Measurements from ENCODE around the gene MKNK2. TPM values are rescaled to one million over a fixed set of nuclear protein-coding genes. Genes with fewer than 3 reads are reported as not detected.

MKNK2 gene
- total RNA-seq, 1 donor from 2014 or later, result 147 TPM

DNA sequence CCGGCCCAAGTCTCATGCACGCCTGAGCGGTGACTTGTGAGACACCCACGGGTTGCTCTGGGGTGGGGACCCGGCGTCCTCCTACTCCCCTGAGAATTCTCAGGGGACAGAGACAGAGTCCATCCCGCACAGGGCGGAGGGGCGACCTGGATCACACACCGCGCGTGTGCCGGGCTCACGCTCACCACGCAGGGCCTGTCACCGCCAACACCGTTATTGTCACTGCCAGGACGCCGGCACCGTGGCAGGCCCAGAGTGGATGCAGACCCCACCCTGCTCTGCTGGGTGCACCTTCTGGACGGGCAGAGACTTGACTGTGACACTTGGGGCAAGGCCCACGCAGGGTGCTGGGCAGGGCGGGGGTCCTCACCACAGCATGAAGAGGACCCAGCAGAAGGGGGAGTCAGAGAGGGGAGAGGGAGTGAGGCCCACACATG is 28.8 kb upstream of the MKNK2 start:
- DNase-seq, result no peak

DNA sequence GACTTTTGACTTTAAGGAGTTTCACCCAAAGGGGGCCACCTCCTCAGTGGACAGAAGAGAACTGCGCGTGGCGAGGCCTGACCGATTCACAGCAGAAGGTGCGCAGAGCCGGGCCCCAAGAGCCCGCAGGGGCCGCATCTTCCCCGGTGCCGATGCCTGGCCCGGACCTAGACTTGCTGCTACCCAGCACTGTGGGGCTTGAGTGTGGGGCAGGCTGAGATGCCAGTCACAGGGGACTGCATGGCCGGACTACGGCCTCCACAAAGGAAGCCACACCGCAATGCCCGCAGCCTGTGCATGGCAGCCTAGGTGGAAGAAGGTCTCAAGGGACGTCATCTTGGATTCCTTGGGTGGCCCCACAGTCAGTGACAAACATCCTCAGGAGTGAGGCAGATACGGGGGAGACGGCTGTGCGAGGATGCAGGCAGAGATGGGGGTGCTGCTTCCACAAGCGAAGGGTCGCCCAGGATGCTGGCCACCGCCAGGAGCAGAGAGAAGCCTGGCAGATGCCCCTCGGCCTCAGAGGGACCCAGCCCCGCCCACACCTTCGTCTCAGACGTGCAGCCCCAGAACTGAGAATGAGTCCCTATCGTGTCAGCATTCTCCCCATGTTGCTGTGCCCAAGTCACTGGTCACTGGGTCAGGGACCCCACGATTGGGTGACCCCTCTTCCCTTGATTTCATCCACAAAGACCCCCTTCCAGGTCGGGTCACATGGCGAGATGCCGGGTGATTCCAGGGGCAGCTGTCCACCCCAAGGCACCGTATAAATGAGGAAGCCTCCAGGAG is 28.2 kb upstream of the MKNK2 start:
- no peak for DNase-seq

DNA sequence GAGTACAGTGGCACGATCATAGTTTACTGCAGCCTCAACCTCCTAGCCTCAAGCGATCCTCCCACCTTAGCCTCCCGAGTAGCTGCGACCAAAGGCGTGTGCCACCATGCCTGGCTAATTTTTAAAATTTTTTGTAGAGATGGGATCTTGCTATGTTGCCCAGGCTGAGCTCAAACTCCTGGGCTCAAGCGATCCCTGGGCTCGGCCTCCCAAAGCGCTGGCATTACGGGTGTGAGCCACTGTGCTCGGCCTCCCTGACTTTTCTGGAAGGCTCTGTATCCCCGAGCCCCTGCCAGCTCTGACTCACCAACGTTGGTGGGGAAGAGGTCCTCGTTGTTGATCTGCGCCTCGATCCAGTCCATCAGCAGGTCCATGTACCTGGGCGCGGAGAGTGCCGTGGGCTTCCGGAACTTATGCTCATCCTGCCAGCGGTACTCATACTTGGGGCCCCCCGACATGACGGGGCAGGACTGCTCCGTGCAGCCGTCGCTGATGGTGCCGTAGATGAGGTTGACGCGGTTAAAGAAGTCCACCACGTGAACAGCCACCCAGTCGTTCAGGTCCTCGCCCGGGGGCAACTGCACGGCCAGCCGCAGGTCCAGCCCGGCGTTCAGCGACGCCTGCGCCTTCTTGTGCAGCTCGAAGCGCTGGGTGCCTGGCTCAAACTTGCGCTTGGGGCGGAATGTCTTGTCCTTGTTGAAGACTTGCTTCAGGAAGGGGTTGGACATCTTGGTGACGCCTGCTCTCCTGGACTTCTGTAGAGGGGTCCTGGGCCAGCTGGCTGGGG is 27.0 kb upstream of the MKNK2 start:
- no peak for DNase-seq

DNA sequence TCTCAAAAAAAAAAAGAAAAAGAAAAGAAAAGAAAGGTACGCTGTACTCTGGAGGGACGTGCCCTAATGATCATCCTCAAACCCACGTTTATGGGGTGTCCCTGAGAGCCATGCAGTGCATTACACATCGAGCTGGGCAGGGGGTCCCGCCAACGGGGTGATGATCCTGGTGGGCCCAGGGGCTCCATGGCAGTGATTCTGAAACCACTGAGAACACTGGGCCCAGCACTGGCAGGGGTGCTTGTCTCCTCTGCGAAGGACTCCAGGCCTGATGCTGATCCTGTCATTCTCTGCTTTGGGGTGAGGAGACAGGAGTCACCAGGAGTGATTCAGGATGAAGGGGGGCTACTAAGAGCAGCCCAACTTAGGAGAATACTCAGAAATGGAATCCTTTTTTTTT is 26.4 kb upstream of the MKNK2 start:
- no peak for DNase-seq

DNA sequence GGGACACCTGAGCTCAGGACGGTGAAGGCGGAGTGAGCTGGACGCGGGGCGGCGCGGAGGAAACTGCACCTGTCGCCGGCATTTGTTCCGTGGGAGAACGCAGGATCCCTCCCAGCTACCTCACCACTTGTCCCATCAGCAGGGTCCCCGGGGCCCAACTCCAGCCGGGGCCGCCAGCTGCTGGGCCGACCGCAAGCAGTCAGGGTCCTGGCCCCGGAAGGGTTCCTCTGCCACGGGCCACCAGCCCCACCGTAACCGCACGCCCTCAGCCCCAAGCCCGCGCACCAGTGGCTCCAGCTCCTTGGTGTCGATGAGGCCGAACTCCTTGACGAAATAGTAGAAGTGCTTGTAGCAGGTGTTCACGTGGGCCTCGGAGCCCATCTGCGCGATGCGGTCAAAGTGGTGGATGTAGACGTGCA is 25.5 kb upstream of the MKNK2 start:
- DNase-seq, result no peak

DNA sequence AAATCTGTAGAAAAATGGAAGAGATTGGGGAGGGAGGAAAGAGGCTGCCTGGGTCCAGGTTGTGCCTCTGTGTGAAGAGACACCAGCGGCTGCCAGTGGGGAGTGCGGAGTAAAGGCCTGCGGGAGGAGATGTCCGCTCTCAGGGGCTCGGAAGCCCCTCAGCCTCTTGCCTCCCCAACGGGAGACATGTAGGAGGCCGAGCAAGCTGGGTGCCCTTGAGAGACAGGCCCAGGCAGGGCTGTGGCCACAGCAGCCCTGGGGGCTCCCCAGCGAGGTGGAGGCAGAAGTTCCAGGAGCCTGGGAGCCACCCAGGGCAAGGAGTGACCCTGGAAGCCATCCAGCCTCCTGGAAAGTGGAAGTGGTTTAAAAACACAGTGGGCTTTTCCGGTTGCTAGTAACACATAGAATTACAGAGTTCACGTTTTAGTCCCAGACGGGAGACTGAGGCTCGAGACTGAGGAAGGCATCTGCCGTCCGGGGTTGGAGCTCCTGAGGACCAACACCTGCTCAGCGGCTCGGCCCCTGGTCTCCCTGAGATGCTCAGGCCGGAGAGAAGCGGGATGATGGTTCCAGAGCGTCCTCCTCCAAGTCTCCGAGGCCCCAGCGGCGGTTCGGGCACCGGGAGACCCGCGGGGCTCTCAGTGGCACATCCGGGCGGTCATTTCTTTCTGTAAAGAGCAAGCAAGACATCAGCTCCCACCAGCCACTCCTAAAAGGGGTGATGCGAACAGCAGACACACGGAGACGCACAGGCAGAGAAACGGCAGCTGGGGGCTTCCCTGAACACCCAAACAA is 21.9 kb upstream of the MKNK2 start:
- no peak for DNase-seq

DNA sequence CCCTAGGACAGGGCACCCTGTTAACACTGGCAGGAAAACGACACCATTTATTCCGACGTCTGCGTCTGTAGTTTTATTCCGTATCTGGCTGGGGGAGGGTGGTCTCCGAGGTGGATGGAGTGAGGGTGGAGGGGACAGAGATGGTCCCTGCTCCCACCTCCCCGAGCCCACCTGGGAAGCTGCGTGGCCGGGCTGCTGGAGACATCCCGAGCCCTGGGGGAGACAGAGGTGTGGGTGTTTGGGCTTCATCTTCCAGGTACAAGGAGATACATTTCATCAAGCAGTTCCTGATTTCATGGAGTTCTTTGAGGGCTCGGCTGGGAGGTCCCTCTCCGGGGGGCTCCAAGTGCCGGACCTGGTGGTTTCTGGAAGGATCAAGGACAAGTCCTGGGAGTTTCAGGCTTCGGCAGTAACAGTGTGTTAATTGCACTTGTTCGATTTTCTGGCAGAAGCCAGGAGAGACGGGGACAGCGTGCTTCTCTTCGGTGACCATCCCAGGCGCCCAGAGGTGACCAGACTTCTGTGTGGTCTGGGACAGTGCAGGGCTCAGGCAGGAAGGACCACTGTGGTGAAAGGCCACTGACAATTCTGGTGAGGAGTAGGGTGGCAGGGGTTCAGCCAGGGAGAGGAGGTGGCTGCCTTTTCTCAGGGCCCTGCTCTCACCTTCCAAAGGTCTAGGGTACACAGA is 20.1 kb upstream of the MKNK2 start:
- DNase-seq, result no peak

DNA sequence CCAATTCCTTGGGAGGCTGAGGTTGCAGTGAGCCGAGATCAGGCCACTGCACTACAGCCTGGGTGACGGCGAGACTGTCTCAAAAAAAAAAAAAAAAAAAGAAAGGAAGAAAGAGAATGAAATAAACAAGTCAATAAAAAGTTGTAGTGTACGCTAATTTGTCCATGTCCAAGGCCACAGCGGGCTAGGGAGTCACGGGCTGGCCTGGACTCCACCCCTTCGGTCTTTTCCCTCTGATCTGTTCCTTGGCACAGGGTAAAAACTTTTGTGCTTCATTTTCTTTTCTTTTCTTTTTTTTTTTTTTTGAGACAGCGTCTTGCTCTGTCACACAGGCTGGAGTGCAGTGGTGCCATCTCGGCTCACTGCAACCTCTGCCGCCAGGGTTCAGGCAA is 19.4 kb upstream of the MKNK2 start:
- DNase-seq, result no peak

DNA sequence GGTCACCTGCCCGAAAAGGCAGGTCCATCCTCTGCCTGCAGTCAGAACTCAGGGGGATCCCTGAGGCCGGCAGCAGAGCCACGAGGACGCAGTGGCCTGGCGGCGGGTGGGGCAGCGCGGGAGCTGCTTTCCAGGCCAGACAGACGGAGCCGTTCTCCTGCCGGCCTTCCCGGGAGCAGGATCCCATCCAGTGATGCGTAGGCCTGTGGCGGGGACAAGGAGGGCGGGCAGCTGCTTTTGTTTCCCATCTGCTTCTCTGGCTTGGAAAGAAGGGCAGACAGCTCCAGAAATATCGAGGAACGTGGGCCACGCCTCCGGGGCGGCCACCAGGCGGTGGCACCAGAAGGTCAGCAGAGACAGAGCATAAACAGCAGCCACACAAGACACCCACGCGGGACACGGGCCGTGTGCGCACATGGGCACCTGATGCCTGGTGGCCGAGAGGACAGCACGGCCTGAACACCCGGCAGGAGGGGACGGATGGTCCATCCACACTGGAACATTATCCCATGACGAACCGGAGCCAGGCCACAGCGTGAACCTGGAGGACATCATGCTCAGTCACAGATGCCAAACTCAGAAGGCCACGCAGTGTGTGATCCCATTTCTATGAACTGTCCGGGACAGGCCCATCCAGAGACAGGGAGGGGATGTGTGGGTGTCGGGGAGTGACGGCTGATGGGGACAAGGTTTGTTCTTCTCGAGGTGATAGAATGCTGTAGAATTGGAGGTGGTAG is 13.9 kb upstream of the MKNK2 start:
- DNase-seq, result no peak

DNA sequence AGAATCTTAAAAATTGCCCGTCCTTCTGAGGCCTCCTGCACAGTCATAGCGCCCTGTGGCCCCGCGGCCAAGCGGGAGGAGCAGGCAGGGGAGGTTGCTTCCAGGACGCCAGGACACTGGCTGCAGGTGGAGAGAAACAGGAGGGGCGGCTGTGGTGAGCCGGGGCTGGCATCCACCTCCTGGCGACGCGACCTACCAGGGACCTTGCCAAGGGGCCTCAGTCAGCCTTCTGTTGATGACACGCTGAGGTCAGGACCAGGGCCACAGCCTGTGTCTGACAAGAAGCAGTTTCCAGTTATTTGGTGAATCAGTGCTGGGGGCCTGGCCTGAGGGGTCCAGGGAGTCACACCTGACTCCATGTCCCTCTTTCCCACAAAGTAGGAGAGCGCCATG is 13.3 kb upstream of the MKNK2 start:
- DNase-seq, result no peak

DNA sequence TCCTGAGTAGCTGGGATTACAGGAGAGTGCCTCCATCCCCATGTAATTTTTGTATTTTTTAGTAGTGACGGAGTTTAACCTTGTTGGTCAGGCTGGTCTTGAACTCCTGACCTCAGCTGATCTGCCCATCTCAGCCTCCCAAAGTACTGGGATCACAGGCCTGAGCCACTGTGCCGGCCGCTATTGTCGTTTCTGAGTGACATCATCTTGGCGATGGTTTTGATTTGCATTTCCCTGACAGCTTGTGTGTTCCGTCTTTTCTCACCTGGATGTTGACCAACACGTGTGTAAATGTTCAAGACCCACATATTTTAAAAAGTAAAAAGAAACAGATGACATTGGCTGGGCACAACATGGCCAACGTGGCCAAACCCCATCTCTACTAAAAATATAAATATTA is 12.8 kb upstream of the MKNK2 start:
- no peak for DNase-seq

DNA sequence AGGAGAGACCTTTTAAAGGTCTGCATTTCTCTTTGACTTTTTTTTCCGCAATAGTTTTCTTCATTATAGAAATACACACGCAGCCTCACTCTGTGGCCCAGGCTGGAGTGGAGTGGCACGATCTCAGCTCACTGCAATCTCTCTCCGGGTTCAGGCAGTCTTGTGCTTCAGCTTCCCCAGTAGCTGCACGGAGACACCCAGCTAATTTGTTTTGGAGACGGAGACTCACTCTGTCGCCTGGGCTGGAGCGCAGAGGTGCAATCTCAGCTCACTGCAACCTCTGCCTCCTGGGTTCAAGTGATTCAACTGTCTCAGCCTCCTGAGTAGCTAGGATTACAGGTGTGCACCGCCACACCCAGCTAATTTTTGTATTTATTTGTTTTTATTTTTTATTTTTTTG is 11.7 kb upstream of the MKNK2 start:
- no peak for DNase-seq

DNA sequence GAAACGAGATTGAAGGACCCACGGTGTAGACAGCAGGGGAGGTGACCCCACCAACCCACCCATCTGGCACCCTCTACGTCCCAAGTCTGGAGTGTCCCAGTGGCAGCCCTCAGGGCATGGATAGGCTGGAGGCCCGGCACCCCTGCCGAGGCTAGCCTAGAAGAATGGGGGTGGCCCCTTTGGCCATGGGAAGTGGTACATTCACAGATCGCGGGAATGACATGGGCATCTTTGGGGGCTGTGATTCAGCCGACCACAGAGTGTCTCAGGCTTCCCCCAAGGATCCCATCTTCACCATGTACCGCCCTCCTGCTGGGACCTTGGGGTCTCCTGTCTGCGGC is 11.3 kb upstream of the MKNK2 start:
- no peak for DNase-seq

DNA sequence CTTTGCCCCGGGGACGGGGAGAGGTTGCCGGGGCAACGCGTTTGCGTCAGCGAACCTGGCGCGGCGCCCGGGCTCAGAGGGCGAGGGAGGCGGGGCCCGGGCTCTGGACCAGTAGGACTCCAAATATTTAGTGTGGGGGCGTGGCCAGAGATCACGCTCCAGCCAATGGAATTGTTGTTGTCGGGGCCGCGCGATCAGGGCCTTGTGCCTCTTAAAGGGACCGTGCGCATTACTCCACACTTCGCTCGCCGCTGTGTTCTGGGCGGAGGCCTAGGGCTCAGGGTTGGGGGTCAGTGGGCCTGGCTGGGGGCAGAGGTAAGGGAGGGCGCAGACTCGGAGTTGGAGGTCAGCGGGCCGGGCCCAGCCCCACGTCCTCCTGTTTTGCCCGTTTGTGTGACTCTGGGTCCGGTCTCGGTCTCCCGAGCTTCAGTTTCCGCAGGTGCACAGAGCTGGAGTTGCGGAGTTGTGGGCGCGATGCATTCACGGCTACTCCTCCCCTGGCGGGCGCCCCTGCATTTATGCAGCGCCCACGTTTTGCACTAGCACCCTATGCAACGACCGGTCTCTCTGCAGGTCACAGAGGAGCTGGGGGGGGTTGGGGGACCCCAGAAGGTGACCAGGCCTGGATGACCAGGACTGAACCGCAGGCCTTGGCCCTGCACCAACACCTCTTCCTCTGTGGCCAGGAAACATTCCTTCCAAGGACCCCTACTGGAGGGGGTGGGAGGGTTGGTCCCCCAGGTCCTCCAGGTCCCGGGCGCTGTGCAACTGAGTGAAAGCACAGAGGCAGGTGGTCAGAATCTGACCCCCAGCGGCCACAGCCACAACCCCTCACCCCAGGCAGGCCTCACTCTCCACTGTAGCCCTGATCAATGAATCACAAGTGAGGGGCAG is 10.7 kb upstream of the MKNK2 start:
- peak; percentile 99 for DNase-seq

DNA sequence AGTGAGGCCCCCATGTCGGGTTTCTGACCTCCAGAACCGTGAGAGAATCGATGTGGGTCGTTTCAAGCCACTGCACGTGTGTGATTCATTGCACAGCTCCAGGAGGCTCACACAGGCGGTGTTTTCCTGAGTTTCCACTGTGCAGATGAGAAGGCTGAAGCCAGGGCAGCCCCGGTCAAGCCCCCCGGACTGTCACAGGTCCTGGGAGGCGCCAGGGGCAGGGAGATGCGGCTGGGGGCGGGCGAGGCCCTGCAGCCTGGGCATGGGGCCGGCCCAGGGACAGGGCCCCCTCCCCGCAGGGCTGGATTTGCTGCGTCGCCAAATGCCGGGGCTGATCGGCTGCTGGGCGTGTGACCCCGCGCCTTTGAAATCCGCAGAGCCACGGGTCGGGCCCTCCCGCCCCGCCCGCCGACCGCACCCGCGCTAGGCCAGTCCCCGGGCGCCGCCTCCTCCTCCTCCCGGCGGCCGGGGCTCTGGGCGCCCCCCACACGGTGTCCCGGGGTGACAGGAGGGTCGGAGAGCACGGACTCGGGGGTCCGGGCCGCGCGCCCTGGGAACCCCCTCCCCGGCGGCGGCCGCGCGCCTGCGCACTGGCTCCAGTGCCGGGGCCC is 9.9 kb upstream of the MKNK2 start:
- peak; percentile 68 for DNase-seq

DNA sequence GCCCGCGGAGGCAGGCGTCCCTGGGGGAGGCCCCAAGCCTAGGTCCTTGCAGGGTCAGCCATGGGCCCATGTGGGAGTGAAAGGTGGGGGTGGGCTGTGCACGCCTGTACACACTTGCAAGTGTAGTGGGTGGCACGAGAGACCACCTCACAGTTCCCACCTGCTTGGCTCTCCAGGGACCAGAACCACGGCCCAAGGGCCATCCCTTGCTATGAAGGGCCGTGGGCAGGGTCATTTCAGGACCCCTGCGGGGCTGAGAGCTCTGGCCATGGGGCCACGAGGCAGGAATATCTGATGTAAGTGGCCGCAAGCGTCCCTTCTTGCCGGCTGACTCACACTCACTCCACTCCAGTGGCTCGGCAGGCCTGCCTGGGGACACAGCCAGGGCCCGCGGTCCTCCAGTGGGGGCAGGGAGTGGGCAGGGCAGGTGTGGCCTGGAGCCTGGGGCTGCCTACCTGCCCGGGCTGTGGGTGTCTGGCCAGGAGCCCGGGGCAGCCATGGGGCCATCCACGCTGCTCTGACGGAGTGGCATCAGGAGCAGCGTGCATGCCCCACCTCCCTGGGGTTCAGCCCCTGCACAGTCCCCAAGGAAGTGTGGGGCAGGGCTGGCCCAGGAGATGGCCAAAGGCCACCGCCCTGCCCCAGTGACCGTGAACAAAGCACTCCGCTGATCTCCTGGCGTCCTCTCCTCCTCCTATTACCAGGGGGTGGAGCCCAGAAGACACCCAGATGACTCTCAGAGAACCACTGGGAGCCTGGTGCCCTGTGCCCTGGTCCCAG is 8.6 kb upstream of the MKNK2 start:
- DNase-seq, result peak; percentile 23

DNA sequence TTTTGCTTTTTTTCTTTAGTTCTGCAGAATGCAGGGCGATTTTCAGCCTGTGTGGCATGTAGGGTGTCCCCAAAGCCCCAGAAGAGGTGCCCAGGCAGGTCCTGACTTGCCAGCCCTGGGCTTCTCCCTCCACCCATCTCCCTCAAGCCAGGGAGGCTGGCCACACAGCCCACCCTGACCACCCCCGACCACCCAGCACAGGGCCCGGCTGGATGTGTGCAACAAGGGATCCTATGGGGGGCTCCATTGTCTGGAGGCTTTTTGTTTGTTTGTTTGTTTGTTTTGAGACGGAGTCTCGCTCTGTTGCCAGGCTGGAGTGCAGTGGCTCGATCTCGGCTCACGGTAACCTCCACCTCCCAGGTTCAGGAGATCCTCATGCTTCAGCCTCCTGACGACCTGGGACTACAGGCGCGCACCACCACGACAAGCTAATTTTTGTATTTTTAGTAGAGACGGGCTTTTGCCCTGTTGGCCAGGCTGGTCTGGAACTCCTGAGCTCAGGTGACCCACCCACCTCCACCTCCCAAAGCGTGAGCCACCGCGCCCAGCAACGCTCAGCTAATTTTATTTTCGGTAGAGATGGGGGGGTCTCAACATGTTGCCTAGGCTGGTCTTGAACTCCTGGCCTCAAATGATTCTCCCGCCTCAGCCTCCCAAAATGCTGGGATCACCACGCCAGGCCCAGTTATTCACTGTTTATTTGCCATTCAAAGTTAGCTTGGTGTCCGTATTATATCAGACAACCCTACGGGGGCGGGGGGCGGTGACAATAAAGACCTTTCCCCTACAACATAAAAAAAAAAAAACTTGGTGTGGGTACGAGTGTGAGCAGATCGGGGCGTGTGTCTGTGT is 7.8 kb upstream of the MKNK2 start:
- DNase-seq, result no peak

Measured in dermis blood vessel endothelial cell (primary cell).